Testis (tissue), 2 donors: Measurements from ENCODE around the gene KIF16B.

Experiments
- CTCF ChIP-seq, 3 experiments: fragments of 450-650 bp in 2 of 3; fragments of 200-600 bp in 1 of 3; sonication (generic) in 1 of 3; IDR thresholded peaks; one replicate each; pipeline ENCODE4 v1.5.1; 2016 to 2019; ENCODE audit warnings: antibody characterized with exemption in 3 of 3, mild to moderate bottlenecking in 2 of 3, moderate library complexity in 1 of 3
- POLR2A ChIP-seq: fragments of 450-650 bp; IDR thresholded peaks from one replicate; pipeline ENCODE4 v1.6.1; 2017; ENCODE audit warnings: antibody characterized with exemption, mild to moderate bottlenecking, moderate library complexity

GRCh38 chr20:16617056-16617455 is 43.8 kb upstream of the KIF16B start:
- no peak for TF ChIP-seq CTCF (IDR thresholded peaks at IDR 0.05)
- TF ChIP-seq POLR2A = no peak
